Bronchial epithelial cell (primary cell): ENCODE data around the gene GK2. TPM values are rescaled to one million over a fixed set of nuclear protein-coding genes. Genes with fewer than 3 reads are reported as not detected.

Experiments used
- DNase-seq: peaks from one replicate; pipeline ENCODE4 v3.0.0-alpha.2; 2010; ENCODE audit warnings: low read depth
- FAIRE-seq: peaks from 2 replicates; lab custom pipeline; 2011; peaks lifted over from hg19 to GRCh38; lab: Jason Lieb, UNC
- H3K27me3 ChIP-seq: 2 replicates; pipeline ENCODE4 v1.5.1; 2011; ENCODE audit warnings: low read length; ENCODE audit not compliant: control insufficient read depth, insufficient read depth
- H3K36me3 ChIP-seq: 2 replicates; pipeline ENCODE4 v1.5.1; 2011; ENCODE audit warnings: low read length; ENCODE audit not compliant: control insufficient read depth, insufficient read depth
- H3K4me3 ChIP-seq: 2 replicates; pipeline ENCODE4 v1.5.1; 2011; ENCODE audit warnings: mild to moderate bottlenecking, low read depth, low read length, control low read depth
- CTCF ChIP-seq: IDR thresholded peaks from 2 replicates; pipeline ENCODE4 v1.5.1; 2011; ENCODE audit warnings: mild to moderate bottlenecking, moderate library complexity, low read length, control low read depth, inconsistent platforms; ENCODE audit not compliant: insufficient read depth, severe bottlenecking
- total RNA-seq: library from RNA; depleted of rRNA; stranded (reverse); fragments of >200 nt; gene quantifications from 2 replicates; pipeline ENCODE4 v1.2.1, GENCODE V29; 2014

The GK2 gene
- total RNA-seq: not detected in 2 replicates

GRCh38 chr4:79408063-79408462, at the start of gene GK2:
Gene GK2 (minus strand): TSS chr4:79408228. CDS start chr4:79408200, 28 bp downstream.
- no peak for TF ChIP-seq CTCF
- no peak for DNase-seq
- Histone ChIP-seq H3K36me3 (no peaks in the 10 kb centered on the region), H3K27me3 (no peaks in the 10 kb centered on the region), H3K4me3 (no peak within 1 kb of the TSS)
- no peak for FAIRE-seq

DNA sequence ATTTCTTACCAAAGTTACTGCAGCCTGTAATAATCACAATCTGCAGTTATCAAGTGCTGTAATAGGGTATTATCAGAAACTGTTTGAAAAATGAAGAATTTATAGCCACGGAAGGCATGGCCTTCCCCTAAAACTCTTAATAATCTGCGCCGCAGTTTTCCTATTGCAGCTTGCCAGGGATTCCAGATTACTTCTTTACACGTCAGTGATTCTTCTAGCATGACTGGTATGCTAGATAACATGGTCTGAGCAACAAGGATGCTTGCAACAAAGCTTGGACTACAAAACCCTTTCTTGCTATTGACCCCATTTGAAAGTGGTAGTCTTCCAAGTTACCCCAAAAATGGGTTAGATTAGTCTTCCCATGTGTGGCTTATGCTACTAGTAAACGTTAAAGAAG, 47.2 kb upstream of the GK2 start:
- no peak for TF ChIP-seq CTCF
- Histone ChIP-seq H3K4me3 (no peak overlapping the region), H3K27me3 (no peaks in the 10 kb centered on the region), H3K36me3 (no peaks in the 10 kb centered on the region)
- FAIRE-seq (no peak), DNase-seq (no peak)

GRCh38 chr4:79454656-79455055, 46.6 kb upstream of the GK2 start:
- H3K36me3 ChIP-seq: no peaks in the 10 kb centered on the region
- H3K27me3 ChIP-seq: no peaks in the 10 kb centered on the region
- no peak for DNase-seq
- H3K4me3 ChIP-seq: no peak overlapping the region
- no peak for TF ChIP-seq CTCF
- FAIRE-seq: no peak

DNA sequence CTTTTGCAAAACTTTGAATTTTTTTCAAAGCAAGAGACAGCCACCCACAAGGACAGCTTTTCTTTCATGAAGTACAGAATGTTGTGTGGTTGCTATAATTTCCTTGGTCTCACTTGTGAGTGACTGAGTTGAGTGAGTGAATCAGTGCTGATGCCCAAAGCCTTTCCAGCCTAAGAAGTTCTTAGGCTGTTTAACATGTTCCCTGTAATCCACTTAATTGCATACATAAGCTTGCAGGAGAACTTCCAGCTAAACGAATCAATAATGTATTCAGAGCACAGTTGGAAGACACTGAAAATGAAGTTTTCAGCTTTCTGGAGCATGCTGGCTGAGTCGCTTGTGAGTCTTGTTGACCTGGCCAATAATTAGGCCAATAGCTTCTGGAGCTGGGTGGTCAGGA, 42.0 kb upstream of the GK2 start:
- H3K4me3 ChIP-seq: no peak overlapping the region
- no peaks in the 10 kb centered on the region for H3K36me3 ChIP-seq
- no peak for FAIRE-seq
- H3K27me3 ChIP-seq: no peaks in the 10 kb centered on the region
- TF ChIP-seq CTCF: no peak
- DNase-seq: no peak

GRCh38 chr4:79446145-79446544, 38.1 kb upstream of the GK2 start:
- DNase-seq (no peak), FAIRE-seq (no peak)
- no peaks in the 10 kb centered on the region for H3K36me3 ChIP-seq
- no peak for TF ChIP-seq CTCF
- no peaks in the 10 kb centered on the region for H3K27me3 ChIP-seq
- H3K4me3 ChIP-seq: no peak overlapping the region

DNA sequence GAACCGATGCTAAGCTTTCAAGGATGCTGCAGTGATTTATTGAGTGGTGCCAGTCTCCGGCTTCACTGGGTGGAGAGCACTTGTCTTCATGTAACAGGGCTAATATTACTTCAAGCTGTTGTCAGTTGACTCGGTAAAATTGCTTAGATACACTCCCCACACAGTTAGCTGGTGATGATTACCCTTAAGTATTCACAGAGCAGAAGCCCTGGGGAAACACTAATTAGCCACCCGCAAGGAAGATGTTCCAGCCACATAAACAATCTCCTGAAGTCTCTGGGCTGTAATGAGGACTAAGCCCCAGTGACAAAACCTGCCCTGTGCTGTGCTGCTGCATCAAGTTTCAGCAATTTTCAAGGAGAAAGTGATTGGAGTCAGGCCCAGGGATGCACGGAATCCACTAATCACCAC, 37.3 kb upstream of the GK2 start:
- DNase-seq (no peak), FAIRE-seq (no peak)
- H3K36me3 ChIP-seq: no peaks in the 10 kb centered on the region
- H3K27me3 ChIP-seq: no peaks in the 10 kb centered on the region
- TF ChIP-seq CTCF: no peak
- no peak overlapping the region for H3K4me3 ChIP-seq
